HFFc6 (cell line): Measurements from ENCODE around the gene UBE2E2. TPM values are rescaled to one million over a fixed set of nuclear protein-coding genes. Genes with fewer than 3 reads are reported as not detected.
"Not testable (repeated sequence)": the region's sequence is repeated elsewhere in the genome, so short reads cannot be mapped to it uniquely, and the experiment has no call there.

Experiments used
- DNase-seq: peaks from one replicate; pipeline ENCODE4 v3.0.0-alpha.2; 2018
- H3K27ac Mint-ChIP-seq: 2 replicates; pipeline ENCODE4 v1.8.0; 2020; ENCODE audit warnings: mild to moderate bottlenecking, mixed read lengths
- H3K27me3 Mint-ChIP-seq: 2 replicates; pipeline ENCODE4 v1.8.0; 2021; ENCODE audit warnings: mild to moderate bottlenecking, moderate library complexity, mixed read lengths; ENCODE audit not compliant: insufficient read depth
- H3K36me3 Mint-ChIP-seq: 2 replicates; pipeline ENCODE4 v1.8.0; 2021; ENCODE audit warnings: low read depth, mixed read lengths
- H3K4me1 Mint-ChIP-seq: 2 replicates; pipeline ENCODE4 v1.8.0; 2020; ENCODE audit warnings: low read depth, mixed read lengths
- H3K4me3 Mint-ChIP-seq: 2 replicates; pipeline ENCODE4 v1.8.0; 2020; ENCODE audit warnings: mild to moderate bottlenecking, moderate library complexity, mixed read lengths
- H3K9me3 Mint-ChIP-seq: 2 replicates; pipeline ENCODE4 v1.8.0; 2020; ENCODE audit warnings: mild to moderate bottlenecking, mixed read lengths
- CTCF ChIP-seq: fragments of 200-600 bp; sonication (generic); IDR thresholded peaks from 2 replicates; pipeline ENCODE4 v1.5.0; 2021; ENCODE audit warnings: antibody characterized with exemption, mild to moderate bottlenecking
- total RNA-seq, 6 experiments: library from RNA; stranded (reverse); fragmentation: NEBNext Ultra II Directional; extraction: Animal tissue kit (Norgen Biotek cat#: 25700); gene quantifications; 2 replicates in 1 of 6; 3 replicates in 5 of 6; pipeline ENCODE4 v1.2.3, GENCODE V29; 2021

Gene UBE2E2
- total RNA-seq, 6 experiments from 2014 or later, result 38.2 to 53.0 (median 47.2) TPM

- H3K9me3 Mint-ChIP-seq, result peaks cover 4% of the 10 kb centered on the region
- no peak for TF ChIP-seq CTCF
- H3K36me3 Mint-ChIP-seq, result peaks cover 4% of the 10 kb centered on the region; the same call in 1 of the 2 replicates
- H3K4me1 Mint-ChIP-seq, result no peaks in the 10 kb centered on the region
- no peak overlapping the region for H3K4me3 Mint-ChIP-seq
- H3K27ac Mint-ChIP-seq, result no peak overlapping the region
- H3K27me3 Mint-ChIP-seq, result peaks cover 11% of the 10 kb centered on the region
- no peak for DNase-seq
Measured at GRCh38 chr3:23175341-23176083, 27.6 kb upstream of the UBE2E2 start.

- H3K4me1 Mint-ChIP-seq, H3K4me3 Mint-ChIP-seq, DNase-seq, H3K36me3 Mint-ChIP-seq, H3K9me3 Mint-ChIP-seq, H3K27ac Mint-ChIP-seq: not testable (repeated sequence)
- H3K27me3 Mint-ChIP-seq, result peaks cover 11% of the 10 kb centered on the region
Measured at GRCh38 chr3:23176839-23177238, 26.3 kb upstream of the UBE2E2 start.

- no peak for TF ChIP-seq CTCF
- Mint-ChIP-seq H3K4me1 (peaks cover 4% of the 10 kb centered on the region; the same call in 1 of the 2 replicates), H3K9me3 (no peaks in the 10 kb centered on the region), H3K36me3 (no peaks in the 10 kb centered on the region), H3K27me3 (peaks cover 3% of the 10 kb centered on the region), H3K27ac (no peak overlapping the region), H3K4me3 (no peak overlapping the region)
- DNase-seq, result no peak
Measured at GRCh38 chr3:23182996-23183513, 20.1 kb upstream of the UBE2E2 start.

GRCh38 chr3:23183731-23184130, 19.4 kb upstream of the UBE2E2 start:
- H3K4me1 Mint-ChIP-seq, result peaks cover 4% of the 10 kb centered on the region; the same call in 1 of the 2 replicates
- peak; percentile 83 for TF ChIP-seq CTCF
- DNase-seq, result peak; percentile 52
- H3K36me3 Mint-ChIP-seq, result no peaks in the 10 kb centered on the region
- no peak overlapping the region for H3K4me3 Mint-ChIP-seq
- no peaks in the 10 kb centered on the region for H3K9me3 Mint-ChIP-seq
- H3K27me3 Mint-ChIP-seq, result peaks cover 3% of the 10 kb centered on the region
- H3K27ac Mint-ChIP-seq, result no peak overlapping the region

GRCh38 chr3:23185861-23186260, 17.3 kb upstream of the UBE2E2 start:
- no peaks in the 10 kb centered on the region for H3K36me3 Mint-ChIP-seq
- H3K4me3 Mint-ChIP-seq, result no peak overlapping the region
- DNase-seq, result no peak
- H3K4me1 Mint-ChIP-seq, result peaks cover 4% of the 10 kb centered on the region; the same call in 1 of the 2 replicates
- no peaks in the 10 kb centered on the region for H3K9me3 Mint-ChIP-seq
- H3K27ac Mint-ChIP-seq, result no peak overlapping the region
- H3K27me3 Mint-ChIP-seq, result peaks cover 6% of the 10 kb centered on the region
- no peak for TF ChIP-seq CTCF

- H3K4me3 Mint-ChIP-seq, result no peak overlapping the region
- TF ChIP-seq CTCF, result no peak
- H3K27ac Mint-ChIP-seq, result no peak overlapping the region
- no peaks in the 10 kb centered on the region; the same call in 1 of the 2 replicates for H3K4me1 Mint-ChIP-seq
- no peaks in the 10 kb centered on the region for H3K36me3 Mint-ChIP-seq
- DNase-seq, result no peak
- peaks cover 7% of the 10 kb centered on the region; the same call in 1 of the 2 replicates for H3K27me3 Mint-ChIP-seq
- no peaks in the 10 kb centered on the region for H3K9me3 Mint-ChIP-seq
Measured at GRCh38 chr3:23189187-23189586, 13.9 kb upstream of the UBE2E2 start.
